ENCODE data around the gene ATP6V0B.

- TF ChIP-seq POLR2AphosphoS5 (IDR thresholded peaks at IDR 0.05; ENCODE audit: low read depth) = no peak
- TF ChIP-seq EZH2 (IDR thresholded peaks at IDR 0.05; ENCODE audit: low read depth, unreplicated experiment) = no peak
- TF ChIP-seq CTCF (conservative IDR thresholded peaks at IDR 0.05; ENCODE audit: low read depth in 2 of 2) = no peak
- no peak for TF ChIP-seq EZH2phosphoT487 (IDR thresholded peaks at IDR 0.05; ENCODE audit: unreplicated experiment)
- TF ChIP-seq REST (IDR thresholded peaks at IDR 0.05; ENCODE audit: unreplicated experiment) = no peak
These were observed 41.5 kb downstream of the ATP6V0B start for GRCh38 chr1:44016041-44016889.
